Neural crest cell (in vitro differentiated cells): ENCODE measurements around the gene PCNX4. TPM values are rescaled to one million over a fixed set of nuclear protein-coding genes. Genes with fewer than 3 reads are reported as not detected.

Experiments used
- DNase-seq: peaks from one replicate; pipeline ENCODE4 v3.0.0; 2021; ENCODE audit warnings: low read depth, mixed read lengths, low spot score
- H3K27ac Mint-ChIP-seq: one replicate; pipeline ENCODE4 v1.8.0; 2021; ENCODE audit warnings: mild to moderate bottlenecking, mixed read lengths; ENCODE audit not compliant: unreplicated experiment
- H3K27me3 Mint-ChIP-seq: 2 replicates; pipeline ENCODE4 v1.8.0; 2021; ENCODE audit warnings: low read depth, mild to moderate bottlenecking, mixed read lengths
- H3K36me3 Mint-ChIP-seq: 2 replicates; pipeline ENCODE4 v1.8.0; 2021; ENCODE audit warnings: low read depth, mild to moderate bottlenecking, mixed read lengths
- H3K4me1 Mint-ChIP-seq: 2 replicates; pipeline ENCODE4 v1.8.0; 2021; ENCODE audit warnings: mixed read lengths
- H3K4me3 Mint-ChIP-seq: one replicate; pipeline ENCODE4 v1.8.0; 2021; ENCODE audit warnings: mild to moderate bottlenecking, mixed read lengths
- H3K9me3 Mint-ChIP-seq: 2 replicates; pipeline ENCODE4 v1.8.0; 2021; ENCODE audit warnings: mixed read lengths
- total RNA-seq: library from RNA; stranded (reverse); gene quantifications from 2 replicates; pipeline ENCODE4 v1.2.1, GENCODE V29; 2021
- TF ChIP-seq, protein P1 (sequence below): fragments of 200-600 bp; sonication (generic); conservative IDR thresholded peaks from 2 replicates; pipeline ENCODE4 v1.5.0; 2021; ENCODE audit warnings: antibody characterized with exemption, mild to moderate bottlenecking

PCNX4 gene
- total RNA-seq, 1 donor from 2014 or later: 84.6 TPM

GRCh38 chr14:60171690-60172089 is 80.0 kb downstream of the PCNX4 start:
- Mint-ChIP-seq H3K4me1 (no peaks in the 10 kb centered on the region), H3K9me3 (no peaks in the 10 kb centered on the region), H3K4me3 (no peak overlapping the region), H3K27ac (no peak overlapping the region), H3K27me3 (no peaks in the 10 kb centered on the region), H3K36me3 (no peaks in the 10 kb centered on the region)
- DNase-seq: no peak
- TF ChIP-seq, protein P1, sequence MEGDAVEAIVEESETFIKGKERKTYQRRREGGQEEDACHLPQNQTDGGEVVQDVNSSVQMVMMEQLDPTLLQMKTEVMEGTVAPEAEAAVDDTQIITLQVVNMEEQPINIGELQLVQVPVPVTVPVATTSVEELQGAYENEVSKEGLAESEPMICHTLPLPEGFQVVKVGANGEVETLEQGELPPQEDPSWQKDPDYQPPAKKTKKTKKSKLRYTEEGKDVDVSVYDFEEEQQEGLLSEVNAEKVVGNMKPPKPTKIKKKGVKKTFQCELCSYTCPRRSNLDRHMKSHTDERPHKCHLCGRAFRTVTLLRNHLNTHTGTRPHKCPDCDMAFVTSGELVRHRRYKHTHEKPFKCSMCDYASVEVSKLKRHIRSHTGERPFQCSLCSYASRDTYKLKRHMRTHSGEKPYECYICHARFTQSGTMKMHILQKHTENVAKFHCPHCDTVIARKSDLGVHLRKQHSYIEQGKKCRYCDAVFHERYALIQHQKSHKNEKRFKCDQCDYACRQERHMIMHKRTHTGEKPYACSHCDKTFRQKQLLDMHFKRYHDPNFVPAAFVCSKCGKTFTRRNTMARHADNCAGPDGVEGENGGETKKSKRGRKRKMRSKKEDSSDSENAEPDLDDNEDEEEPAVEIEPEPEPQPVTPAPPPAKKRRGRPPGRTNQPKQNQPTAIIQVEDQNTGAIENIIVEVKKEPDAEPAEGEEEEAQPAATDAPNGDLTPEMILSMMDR: no peak

DNA sequence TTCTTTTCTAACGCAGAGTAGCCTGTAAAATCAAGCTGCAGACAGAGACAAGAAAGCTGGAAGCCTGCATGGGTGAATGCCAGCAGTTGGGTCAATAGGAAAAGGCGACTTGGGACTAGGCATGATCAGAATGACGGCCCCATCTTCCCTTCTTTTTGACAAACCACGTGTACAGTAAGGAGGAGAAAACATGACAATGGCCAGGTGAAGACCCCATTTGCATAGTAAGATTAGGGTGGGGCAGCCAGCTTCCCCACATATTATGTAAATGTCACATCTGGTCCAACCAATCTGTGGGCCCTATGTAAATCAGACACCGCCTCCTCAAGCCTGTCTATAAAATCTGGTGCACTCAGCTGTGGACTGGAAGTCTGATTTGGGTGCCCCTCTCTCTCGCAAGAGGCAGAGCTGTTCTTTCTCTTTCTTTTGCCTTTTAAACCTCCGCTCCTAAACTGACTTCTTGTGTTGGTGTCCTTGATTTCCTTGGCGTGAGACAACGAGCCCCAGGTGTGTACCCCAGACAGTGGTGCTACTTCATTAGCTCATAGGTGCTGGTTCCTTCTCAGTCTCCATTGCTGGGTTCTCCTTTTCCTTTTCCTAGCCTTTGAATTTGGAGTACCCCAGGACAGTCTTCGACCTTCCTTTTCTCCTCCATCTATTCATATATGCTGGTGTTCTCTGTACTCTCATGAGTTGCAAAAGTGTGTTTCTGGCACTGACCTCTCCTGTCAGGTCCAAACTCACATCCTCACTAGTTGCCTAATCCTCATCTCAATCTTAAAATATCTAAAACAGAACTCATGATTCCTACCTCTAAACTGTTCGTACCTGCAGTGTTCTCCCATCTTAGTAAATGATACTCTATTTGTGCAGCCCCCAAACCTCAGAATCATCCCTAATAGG is 82.9 kb downstream of the PCNX4 start:
- Mint-ChIP-seq H3K27me3 (no peaks in the 10 kb centered on the region), H3K4me3 (no peak overlapping the region), H3K36me3 (no peaks in the 10 kb centered on the region), H3K4me1 (no peaks in the 10 kb centered on the region), H3K9me3 (peaks cover 2% of the 10 kb centered on the region), H3K27ac (no peak overlapping the region)
- no peak for DNase-seq
- TF ChIP-seq, protein P1: no peak

GRCh38 chr14:60175255-60175902 is 83.7 kb downstream of the PCNX4 start:
- Mint-ChIP-seq H3K4me3 (no peak overlapping the region), H3K4me1 (no peaks in the 10 kb centered on the region), H3K36me3 (no peaks in the 10 kb centered on the region), H3K27ac (no peak overlapping the region), H3K27me3 (no peaks in the 10 kb centered on the region), H3K9me3 (peaks cover 2% of the 10 kb centered on the region)
- TF ChIP-seq, protein P1: no peak
- no peak for DNase-seq

DNA sequence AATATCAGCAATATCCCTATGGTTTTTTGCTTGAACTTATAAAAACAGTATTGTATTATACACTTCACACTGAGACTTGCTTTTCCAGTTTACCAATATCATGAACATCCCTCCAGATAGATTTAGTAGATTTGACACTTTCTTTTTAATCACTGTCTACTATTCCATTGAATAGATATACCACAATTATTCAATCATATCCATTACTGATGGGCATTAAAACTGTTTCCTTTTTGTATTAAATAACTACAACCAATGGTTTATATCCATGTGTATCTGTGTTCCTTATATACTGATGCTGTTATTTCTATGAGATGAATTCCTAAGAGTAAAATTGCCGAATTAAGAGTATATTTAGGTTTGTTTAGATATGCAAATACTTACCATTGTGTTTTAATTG is 86.4 kb downstream of the PCNX4 start:
- H3K9me3 Mint-ChIP-seq: peaks cover 2% of the 10 kb centered on the region

DNA sequence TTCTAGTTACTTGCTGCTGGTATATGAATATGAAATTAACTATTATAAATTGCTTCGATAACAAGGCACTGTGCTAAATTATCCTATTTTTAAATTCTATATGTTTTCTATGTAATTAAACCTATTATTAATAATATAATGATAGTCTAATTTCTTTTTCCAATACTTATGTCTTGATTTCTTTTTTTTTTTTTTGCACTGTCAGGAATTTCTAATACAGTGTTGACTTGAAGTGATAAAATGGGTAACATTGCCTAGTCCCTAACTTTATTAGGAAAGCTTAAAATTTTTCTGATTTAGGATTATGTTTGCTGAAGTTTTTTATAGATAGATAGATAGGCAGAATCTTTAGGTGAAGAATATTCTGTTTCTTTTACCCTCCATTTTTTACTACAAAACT is 87.1 kb downstream of the PCNX4 start:
- H3K9me3 Mint-ChIP-seq: peaks cover 2% of the 10 kb centered on the region
- no peak overlapping the region for H3K4me3 Mint-ChIP-seq
- no peaks in the 10 kb centered on the region for H3K36me3 Mint-ChIP-seq
- H3K4me1 Mint-ChIP-seq: no peaks in the 10 kb centered on the region
- TF ChIP-seq, protein P1: no peak
- H3K27me3 Mint-ChIP-seq: no peaks in the 10 kb centered on the region
- no peak overlapping the region for H3K27ac Mint-ChIP-seq
- no peak for DNase-seq

More for the DNA sequence above, 86.4 kb downstream of the PCNX4 start:
- no peaks in the 10 kb centered on the region for H3K36me3 Mint-ChIP-seq
- H3K27ac Mint-ChIP-seq: no peak overlapping the region
- TF ChIP-seq, protein P1: no peak
- no peaks in the 10 kb centered on the region for H3K27me3 Mint-ChIP-seq
- no peak for DNase-seq
- H3K4me1 Mint-ChIP-seq: no peaks in the 10 kb centered on the region
- no peak overlapping the region for H3K4me3 Mint-ChIP-seq
